ENCODE results near the gene GREB1.

GREB1 gene

GRCh38 chr2:11533278-11534070 lies at the start of gene GREB1:
Gene GREB1 (plus strand): TSS chr2:11534045. CDS start chr2:11556615, 22,570 bp downstream.
- no peak for DNase-seq

DNA sequence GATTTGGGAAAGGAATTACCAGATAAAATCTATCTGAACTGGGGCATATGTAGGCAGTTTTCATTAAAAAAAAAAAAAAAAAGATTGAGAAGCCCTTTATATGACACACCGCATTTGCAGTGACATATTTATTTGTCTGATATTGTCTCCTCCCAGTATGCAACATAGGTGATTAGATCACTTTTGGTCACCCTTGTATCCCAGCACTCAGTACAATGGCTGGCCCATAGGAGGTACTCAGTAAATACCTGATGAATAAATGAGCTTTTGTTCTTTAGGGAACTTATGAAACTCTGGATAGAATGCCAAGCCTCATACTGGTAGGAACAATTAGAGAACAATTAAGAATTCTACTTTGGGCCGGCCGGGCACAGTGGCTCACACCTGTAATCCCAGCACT lies 45.0 kb upstream of the GREB1 start:
- DNase-seq: no peak

GRCh38 chr2:11490194-11490593 lies 43.7 kb upstream of the GREB1 start:
- DNase-seq: no peak

GRCh38 chr2:11491348-11491933 lies 42.4 kb upstream of the GREB1 start:
- no peak for DNase-seq

DNA sequence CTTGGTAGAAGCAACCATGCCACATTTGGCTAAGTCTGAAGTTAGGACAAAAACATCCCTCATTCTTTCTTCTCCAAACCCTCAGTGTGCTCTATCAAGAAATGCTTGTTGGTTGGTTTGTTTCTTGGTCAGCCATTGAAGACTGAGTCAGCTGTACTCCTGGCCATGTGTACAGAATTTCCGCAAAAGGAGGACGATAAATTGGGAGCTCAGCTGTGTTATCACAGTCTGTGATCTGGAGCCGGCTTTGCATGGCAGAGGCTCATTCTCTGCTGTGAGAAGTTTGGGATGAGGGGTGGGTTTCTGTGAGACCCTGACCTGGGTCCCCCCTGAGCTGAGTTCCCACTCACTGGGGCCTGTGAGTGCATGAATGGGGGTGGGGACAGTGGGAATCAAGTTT lies 41.6 kb upstream of the GREB1 start:
- DNase-seq: no peak

DNA sequence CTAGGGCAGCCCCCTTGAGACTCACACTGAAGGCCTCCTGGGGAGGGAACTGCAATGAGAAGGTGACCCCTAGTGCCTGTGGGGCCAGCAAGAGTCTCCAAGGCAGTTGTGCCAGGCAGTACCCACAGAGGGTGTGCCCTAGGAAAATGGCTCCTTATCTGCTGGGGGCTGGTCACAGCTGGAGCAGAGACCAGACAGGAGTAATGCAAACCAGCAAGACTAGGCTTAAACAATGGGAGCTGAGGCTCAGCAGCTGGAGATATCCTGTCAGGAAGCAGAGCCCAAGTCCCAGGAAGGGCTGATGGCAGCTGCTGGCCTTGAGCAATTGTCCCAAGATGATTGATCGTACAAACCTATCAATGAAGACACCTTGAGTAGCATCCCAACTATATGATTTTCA lies 41.1 kb upstream of the GREB1 start:
- no peak for DNase-seq

DNA sequence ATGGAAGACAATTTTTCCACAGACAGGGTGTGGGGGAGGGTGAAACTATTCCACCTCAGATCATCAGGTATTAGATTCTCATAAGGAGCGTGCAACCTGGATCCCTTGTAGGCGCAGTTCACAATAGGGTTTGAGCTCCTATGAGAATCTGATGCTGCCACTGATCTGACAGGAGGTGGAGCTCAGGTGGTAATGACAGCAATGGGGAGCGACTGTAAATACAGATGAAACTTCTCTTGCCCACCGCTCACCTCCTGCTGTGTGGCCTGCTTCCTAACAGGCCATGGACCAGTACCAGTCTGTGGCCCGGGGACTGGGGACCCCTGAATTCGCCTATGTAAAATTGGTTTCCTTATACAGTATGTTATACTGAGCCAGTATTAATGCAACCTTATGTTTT lies 40.6 kb upstream of the GREB1 start:
- DNase-seq: no peak

- DNase-seq: no peak
Measured at GRCh38 chr2:11494310-11494709, 39.5 kb upstream of the GREB1 start.

DNA sequence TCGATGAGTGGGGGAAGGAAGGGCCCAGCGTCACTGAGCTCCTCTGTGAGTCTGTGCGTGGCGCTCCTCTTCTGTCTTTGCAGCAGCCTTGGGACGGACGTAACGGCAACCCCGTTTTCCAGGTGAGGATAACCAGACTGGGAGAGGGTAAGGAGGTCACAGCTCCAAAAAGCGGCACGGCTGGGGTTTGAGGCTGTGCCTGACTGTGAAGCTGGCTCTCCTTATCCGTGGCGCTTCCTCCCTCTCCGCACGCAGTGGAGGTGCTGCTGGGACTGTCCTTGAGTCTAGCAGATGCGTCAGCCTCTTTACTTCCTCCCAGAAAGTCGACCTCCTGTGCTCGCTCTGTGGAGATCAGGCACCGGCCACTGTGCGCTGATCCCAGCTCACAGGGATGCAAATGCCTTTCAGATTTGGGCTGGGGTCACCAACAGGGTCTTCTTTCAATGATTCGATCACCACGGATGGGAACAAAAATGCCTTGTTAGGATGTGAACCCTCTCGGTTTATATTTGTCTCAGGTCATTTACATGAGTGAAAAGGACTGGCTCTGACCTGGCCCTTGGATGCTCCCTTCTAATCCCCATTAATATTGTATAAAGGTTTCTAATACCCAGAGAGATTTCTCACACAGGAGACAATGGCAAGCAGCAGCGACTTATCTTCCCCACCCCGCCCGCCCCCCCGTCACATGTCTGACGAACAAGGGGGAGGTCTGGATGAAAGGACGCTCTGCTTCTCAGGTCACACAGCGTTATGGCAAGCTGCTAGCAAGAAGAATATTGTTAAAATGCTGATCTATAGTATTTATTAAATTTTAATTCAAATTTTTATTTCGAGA lies 37.8 kb upstream of the GREB1 start:
- no peak for DNase-seq

DNA sequence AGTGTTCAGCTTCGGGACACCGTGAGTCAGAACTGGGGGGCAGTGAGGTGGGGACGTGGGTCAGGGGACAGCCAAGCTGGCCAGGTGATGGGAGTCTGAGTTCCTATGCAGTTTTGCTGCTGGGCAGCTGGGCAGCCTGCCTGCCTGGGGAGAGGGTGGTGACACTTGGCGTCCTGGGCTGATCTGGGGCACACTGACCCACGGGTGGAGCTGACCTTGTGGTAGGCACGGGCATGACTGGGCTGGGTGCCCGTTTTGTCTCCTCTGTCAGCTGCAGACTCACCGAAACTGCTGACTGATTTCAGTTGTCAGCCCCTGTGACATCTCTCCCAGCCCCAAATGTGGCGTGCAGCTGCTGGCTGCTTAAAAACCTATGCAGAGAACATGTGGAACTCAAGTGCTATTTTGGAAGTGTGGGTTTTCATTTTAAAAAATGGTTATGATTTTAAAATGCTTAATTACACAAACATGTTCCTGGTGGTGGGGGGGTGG lies 35.3 kb upstream of the GREB1 start:
- DNase-seq: no peak

- DNase-seq: no peak
Measured at GRCh38 chr2:11499081-11499743, 34.6 kb upstream of the GREB1 start.

DNA sequence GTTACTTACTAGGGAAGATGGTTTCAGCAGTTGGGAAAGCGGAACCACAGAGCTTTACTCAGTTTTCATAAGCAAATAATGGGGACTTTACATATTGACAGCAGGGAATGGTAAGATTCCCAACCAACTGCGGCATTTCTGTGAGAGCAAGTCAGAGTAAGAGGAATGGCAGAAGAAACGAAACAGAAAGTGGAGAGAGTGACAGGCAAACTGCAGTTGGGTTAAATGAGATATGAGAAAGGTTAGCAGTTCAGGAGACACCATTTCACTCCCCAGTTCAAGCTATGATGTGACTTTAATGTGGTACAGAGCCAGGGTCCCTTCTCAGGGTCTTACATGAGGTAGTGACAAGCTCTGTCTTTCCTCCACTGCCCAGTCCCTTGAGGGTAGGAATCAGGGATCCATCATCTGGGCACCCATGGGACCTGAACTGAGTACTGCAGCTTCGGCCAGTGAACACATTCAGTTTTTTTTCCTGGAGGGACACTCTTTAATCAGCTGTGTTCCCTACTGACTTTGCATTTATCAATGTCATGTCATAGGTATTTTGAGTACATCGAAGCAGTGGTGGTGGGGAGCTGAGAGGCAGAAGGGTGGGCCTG lies 33.0 kb upstream of the GREB1 start:
- DNase-seq: no peak

DNA sequence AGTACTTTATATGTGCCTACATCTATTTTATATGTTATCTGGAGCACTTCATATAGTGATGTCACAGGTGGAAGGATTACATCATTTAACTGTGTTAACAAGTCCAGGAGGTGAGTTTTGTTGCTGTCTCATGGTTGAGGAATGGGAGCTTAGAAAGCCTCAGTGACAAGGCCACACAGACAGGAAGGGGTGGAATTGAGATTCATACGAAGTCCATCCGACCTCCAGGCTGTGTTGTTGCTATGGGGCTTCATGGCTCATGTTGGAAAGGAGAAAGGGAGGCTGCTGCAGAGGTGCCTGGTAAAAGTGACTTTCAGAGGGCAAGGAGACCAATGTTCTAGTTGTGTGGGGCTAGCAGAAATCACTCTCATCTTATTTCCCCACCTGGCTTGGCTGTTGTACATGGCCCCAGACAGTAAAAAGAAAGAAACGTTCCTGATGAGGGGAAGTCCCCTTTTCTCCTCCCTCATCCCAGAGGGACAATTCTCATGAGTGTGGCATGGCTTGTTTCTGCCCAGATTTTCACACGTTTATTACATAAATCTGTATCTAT lies 31.0 kb upstream of the GREB1 start:
- no peak for DNase-seq

GRCh38 chr2:11503354-11503927 lies 30.4 kb upstream of the GREB1 start:
- DNase-seq: no peak

GRCh38 chr2:11505652-11506610 lies 27.9 kb upstream of the GREB1 start:
- no peak for DNase-seq

- DNase-seq: no peak
Measured at GRCh38 chr2:11506611-11506969, 27.3 kb upstream of the GREB1 start.

GRCh38 chr2:11507517-11507916 lies 26.3 kb upstream of the GREB1 start:
- no peak for DNase-seq

GRCh38 chr2:11508279-11508678 lies 25.6 kb upstream of the GREB1 start:
- no peak for DNase-seq

DNA sequence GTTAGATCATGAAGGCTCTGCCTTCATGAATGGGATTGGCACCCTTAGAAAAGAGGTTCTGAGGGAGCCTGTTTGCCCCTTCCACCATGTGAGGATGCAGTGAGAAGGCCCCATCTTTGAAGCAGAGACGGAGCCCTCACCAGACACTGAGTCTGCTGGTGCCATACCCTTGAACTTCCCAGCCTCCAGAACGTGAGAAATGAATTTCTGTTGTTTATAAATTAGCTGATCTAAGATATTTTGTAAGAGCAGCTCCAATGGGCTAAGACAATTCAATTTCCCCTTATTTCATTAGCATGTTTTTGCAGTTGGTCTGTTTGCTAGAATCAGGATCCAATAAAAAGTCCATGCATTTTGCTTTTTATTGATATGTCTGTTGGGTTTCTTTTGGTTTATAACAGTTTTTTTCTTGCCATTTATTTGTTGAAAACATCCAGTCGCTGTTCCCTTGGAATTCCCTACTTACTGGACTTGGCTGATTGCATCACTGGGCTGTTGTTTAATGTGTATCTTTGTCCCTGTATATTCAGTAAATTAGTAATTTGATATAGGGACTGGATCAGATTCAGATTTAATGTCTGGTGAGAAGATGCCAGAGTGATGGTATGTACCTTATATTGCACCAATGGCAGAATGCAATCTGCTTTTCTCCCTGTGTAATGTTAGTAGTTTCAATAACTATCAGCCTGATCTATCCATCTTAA lies 24.0 kb upstream of the GREB1 start:
- no peak for DNase-seq

DNA sequence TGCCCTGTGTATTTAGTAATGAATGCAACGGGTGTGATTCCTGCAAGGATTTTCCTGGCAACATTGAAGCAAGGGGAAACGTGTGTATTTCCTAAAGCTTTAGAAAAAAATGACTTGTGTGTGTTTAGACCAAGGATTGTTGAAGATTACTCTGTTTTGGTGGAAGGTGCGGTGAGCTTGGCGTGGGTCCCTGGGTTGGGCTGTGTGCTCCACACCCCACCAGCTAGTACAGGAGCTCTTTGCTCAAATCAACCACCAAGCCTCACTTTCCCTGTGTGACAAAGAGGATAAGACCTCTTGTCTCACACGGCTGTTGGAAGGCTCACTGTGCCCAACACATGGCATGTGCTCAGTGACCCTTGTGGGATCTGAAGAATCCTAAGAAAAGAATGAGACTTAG lies 21.4 kb upstream of the GREB1 start:
- no peak for DNase-seq
